Frontal cortex (tissue), 4 donors: ENCODE measurements around the gene RASA3. TPM values are rescaled to one million over a fixed set of nuclear protein-coding genes. Genes with fewer than 3 reads are reported as not detected.

ENCODE experiments used
- DNase-seq, 2 donors: peaks; one replicate each; pipeline ENCODE4 v3.0.0; 2012; ENCODE audit warnings: low spot score in 2 of 2
- FAIRE-seq: peaks from 2 replicates; lab custom pipeline; 2012; peaks lifted over from hg19 to GRCh38; lab: Jason Lieb, UNC
- total RNA-seq: library from RNA; depleted of rRNA; stranded (reverse); fragments of >200 nt; gene quantifications from one replicate; pipeline ENCODE4 v1.2.3, GENCODE V29; 2014
- donor health status: control.
- donor health status: control.
- donor health status: control.

RASA3 gene
- total RNA-seq, 1 donor from 2014 or later = 12.6 TPM

DNA sequence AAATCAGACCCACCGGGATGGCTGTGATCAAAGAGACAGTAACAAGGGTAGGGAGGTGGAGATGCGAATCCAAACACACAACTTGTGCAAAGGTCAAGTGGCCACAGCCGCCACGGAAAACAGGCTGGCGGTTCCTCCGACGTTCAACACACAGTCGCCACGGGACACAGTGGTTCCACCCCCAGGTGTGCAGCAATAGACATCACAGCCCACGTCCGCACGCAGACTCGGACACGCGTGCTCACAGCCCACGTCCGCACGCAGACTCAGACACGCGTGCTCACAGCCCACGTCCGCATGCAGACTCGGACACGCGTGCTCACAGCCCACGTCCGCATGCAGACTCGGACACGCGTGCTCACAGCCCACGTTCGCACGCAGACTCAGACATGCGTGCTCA lies 70.1 kb downstream of the RASA3 start:
- no peak for DNase-seq
- FAIRE-seq = no peak

DNA sequence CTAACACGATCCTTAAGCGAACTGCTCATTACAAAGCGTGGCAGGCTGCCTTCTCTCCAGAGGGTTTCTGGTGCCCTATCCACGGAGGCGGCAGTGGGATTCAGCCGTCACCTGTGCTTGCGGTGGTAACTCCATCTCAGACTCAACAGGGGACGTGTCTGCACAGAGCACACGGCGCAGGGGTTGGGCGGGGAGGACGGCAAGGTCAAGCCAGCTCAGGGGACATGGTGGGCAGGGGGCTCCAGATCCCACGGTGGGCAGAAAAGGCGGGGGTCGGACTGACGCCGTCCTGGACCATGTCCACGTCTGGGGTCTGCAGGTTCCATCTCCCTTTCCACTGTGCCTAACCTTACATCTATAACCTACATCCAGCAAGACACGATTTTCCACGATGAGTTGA lies 70.7 kb downstream of the RASA3 start:
- DNase-seq (no peak), FAIRE-seq (no peak)

DNA sequence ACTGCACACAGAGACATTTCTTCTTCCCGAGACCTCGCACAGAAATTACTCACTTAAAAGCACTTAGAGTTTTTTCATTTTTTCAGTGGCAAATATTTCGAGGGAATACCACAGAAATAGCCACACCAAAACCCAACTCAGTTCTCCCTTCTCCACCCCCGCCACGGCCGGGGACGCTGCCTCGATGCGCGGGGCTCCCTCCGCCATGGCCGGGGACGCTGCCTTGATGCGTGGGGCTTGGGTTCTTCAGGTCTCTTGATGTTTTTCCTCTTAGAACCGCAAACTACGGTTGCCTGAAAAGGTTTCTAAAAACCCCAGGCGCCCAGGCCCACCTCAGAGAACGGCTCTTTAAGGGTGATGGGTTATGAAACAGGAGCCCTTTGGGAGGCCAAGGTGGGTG lies 71.4 kb downstream of the RASA3 start:
- DNase-seq = no peak
- FAIRE-seq = no peak

DNA sequence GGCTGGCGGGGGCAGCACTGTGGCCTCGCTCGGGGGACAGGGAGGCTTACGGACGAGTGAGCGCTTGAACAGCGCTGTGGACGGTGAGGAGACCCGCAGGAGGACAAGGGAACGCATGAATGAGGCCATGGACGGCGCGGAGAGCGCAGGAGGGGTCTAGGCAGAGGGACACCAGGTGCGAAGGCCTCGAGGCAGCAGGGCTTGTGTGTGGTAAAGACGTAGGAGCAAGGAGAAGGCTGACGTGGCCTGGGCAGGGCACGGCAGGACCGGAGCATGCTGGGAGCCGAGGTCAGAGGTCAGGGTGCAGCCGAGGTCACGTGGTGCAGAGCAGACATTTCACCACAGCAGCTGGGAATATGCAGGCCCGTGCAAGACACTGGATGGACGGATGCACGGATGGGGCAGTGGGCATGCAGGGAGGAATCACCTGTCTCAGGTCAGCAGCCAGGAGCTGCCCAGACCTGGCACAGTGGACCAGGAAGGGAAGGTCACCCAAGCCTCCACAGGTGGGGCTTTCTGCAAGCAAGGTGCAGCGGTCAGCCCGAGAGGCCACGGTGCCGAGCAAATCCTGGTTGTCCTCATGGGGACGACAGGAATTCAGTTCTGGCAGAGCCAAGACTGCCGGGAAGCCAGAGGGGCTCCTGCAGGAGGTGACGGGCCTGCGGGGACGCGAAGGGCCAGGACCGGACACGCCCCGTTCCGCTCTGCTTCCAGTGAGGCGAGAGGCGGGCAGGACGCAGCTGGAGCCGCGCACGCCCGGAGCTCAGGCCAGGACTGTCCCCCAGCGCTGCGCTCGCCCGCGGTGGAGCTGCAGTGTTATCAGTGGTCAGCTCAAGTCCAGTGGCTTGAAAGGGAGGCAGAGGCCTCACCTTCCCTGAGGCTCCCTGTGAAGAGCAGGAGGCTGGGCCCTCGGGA lies 72.2 kb downstream of the RASA3 start:
- DNase-seq = no peak
- FAIRE-seq = no peak

DNA sequence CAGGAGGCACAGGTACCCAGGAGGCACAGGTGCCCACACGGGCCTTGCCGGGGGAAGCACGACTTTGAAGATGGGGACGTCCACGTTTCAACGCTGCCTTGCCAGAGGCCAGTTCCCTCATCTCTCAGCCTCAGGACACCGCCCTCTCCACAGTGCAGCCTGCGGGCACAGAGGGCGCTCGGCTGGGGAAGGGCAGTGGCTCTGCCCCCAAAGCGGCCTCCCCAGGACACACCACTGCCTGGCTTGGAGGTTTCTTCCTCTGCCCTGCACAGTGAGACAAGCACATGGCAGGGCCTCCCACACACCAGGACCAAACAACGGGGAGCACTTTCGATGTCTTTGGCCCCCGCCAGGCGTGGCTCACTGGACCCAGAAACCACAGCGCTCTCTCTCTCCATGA lies 73.0 kb downstream of the RASA3 start:
- FAIRE-seq = no peak
- no peak for DNase-seq

DNA sequence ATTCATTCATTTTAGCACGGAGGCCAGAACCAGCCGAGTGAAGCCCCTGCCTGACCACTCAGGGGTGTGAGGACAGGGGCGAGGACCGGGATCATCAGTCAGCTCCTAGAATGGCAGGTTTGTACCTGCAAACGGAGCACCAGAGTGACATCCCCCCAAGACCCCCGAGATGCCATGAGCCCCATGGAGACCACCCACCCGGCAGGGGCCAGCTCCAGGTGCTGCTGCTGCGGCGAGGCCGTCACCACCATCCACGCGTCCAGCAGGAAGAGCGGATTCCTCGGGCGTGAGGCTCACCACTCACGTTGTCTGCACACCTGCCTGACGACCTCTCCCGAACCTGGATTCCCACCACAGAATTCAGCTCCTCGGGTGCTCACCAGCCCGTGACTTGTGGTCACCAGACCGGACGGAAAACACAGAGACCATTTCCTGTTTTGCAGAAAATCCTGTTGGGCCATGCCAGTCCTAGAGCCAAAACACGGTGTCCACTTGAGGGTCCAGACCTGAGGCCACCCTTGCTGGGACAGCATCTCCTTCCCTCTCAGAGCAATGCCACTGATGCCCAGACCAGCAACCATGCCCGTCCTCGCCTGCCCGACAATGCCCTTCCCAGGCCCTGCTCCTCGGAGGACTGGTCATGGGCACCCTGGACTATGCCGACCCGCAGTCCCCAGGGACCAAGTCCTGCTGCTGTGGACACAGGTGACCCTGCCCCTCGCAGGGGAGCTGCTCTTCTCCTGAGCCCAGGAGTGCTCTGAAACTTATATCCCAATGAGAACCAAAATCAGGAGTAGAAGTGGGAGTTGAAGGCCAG lies 74.2 kb downstream of the RASA3 start:
- no peak for FAIRE-seq
- no peak for DNase-seq

DNA sequence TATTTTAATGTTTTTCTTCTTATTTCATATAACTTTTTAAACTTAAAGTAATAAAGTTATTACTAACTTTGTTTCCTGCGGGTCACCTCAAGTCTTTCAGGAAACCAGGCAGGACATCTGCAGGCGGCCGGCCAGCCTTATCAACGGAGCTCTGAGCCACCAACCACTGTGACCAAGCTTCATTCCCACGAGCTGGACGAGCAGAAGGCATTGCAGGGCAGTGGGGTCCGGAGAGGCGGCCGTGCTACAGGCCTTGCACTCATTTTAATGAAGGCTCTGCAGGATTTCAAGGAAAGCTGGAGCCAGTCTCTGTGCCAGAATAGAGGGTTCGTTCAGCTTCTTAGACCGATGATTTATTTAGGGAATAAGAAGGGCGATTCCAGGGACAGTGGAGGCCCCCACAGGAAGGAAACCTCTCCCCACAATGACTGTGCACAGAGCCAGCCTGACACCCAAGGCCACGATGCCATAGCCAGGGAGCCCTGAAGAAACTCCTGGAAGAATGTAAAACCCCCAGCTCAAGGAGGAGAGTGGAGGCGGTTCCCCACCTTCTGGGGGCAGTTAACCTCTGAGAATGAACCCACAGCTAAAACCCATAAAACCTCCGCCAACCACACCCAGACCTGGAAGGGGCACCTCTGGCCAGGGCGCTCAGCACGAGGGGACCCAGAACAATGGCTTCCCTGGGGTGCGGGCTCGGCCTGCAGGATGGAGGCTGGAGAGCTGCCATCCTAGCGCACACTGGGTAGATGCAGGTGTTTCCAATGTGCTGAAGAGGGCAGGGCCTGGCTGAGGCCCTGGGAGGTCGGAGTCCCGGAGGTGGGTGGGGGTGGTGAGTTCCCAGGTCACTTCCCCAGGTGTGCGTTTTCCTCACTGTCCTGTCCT lies 75.0 kb downstream of the RASA3 start:
- FAIRE-seq (no peak), DNase-seq (no peak)

DNA sequence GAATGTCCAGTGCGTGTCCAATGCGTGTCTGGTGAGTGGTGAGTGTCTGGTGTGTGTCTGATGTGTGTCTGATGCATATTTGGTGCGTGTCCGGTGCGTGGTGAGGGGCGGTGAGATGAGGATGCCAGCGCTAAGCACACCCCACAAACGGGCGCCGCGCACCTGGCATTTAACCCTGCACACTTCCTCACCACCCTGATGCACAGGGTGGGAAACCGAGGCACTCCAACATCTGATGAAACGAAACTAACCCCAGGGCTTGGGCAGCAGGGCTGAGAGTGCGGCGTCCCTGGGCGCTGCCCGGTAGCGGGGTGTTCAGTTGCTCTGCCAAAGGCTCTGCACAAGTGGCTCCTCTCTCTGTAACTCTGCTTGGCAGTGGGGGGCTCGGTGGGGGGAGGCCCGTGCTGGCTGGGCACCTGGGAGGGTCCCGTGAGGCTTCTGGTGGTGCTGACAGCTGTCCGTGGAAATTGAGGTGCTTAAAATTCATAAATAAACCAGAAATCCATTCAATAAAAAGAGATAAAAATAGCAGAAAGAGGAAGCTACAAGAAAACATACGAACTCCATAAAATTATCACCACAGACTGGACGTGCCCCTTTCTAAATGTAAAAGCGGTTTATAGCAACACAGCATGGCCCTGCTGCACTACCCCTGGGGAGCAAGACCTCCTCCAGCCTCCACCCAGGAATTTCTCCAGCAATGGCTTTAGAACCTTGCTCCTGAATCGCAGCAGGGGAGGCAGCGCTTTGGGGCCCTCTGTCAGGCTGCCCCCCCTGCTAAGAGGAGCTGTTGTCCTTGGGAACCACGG lies 76.0 kb downstream of the RASA3 start:
- DNase-seq (no peak), FAIRE-seq (no peak)

DNA sequence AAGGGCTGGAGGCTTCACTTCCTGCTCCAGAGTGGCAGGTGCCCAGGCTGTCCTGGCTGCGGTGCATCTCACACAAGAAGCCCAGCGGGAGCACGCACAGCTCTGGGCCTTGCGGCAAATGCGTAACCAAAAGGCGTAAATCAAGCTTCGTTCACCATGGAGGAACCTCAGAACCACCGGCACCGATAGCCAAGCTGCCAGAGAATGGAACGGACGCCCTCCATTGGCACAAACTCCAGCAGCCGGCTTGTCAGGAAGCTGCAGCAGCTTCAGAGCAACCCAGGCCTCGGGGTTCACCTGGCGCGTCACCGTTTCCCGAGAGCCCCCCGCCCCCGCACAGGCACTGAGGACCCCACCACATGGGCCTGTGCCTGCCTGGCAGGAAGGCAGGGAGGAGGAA lies 76.7 kb downstream of the RASA3 start:
- FAIRE-seq = no peak
- no peak for DNase-seq

DNA sequence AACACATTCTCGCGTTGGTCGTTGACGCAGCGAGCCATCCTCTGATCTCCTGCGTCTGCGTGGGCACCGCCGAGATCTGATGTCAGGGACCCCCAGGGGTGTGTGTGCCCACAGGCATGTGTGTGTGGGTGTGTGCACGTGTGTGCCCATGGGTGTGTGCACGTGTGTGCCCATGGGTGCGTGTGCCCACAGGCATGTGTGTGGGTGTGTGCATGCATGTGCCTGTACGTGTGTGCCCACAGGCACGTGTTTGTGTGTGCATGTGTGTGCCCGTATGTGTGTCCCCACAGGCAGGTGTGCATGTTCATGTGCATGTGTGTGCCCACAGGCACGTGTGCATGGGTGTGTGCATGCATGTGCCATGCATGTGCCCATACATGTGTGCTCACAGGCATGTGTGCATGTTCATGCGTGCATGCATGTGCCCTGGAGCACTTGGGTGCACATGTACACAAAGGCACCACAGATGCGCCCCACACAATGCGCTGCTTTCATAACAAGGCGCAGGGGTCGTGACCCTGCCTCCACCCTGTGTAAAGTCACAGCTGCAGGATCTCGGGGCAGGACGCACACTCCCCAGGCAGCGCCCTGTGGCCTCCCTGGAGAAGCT lies 77.5 kb downstream of the RASA3 start:
- FAIRE-seq (no peak), DNase-seq (no peak)

DNA sequence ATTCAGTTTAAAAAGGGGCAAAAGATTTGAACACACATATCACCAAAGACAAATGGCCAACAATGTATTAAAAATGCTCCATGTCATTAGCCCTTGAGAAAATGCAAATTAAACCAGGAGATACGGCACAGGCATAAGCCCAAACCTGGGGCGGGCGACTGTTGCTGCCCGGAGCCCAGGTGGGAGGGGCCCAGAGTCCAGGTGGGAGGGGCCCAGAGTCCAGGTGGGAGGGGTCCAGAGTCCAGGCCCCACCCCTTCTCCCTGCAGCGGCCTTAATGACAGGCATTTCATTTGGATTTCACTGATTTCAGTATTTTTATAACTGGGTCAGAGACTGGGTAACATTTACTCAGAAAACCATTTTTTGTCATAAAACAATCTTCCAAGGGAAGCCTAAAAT lies 78.2 kb downstream of the RASA3 start:
- DNase-seq (no peak), FAIRE-seq (no peak)

DNA sequence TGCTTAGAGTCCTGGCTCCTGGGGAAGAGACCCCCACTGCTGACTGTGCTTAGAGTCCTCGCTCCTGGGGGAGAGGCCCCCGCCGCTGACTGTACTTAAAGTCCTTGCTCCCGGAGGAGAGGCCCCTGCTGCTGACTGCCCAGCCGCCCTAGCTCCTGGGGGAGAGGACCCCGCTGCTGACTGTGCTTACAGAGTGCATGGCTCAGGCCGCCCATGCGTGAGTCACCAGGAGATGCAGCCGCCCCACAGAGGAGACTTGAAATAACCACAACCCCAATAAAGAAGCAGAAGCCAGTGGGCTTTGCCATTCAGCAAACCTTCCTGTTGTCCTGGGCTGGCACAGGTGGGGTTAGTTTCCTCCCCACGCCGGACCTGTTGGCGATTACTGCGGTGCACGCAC lies 79.4 kb downstream of the RASA3 start:
- no peak for DNase-seq
- FAIRE-seq = no peak

DNA sequence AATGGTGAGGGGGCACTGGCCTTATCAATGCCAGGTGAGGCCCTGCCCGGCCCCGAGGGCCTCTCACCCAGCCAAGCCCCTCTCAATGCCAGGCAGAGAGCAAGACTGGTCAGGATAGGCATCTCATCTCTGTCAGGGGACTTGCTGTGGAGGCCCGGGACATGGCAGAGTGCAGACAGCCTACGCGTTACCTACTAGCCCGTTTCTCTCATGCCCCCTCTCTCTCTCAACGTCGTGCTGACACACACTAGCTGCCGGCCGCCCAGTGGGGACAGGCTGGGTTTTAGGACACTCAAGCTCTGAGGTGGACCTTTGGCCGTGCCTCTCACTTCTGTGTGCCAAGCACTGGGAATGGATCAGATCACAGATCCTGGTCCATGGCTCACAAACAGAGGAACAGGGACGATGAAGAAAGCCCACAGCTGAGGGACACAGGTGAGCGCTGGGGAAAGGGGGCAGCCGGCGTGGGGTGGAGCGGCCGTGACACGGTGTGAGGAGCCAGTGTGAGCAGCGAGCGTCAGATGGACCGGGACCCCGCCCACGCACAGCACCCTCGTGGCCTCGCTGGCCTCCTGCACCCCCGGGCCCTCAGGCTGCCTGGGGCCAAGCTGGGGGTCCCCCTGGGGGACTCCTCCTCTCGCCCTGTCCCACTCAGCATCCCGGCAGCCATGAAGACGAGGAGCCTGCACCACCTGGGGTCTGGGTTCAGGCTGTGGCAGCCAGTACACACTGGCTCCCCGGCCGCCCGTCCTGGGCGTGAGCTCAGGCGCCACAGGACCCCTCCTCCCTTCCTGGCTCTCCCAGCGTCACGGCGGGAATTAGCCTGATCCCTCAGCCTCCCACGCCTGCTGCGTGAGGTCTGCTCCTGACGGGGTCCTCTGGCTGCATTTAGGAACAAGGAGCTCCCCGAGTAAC lies 81.6 kb downstream of the RASA3 start:
- FAIRE-seq = no peak
- DNase-seq = no peak

DNA sequence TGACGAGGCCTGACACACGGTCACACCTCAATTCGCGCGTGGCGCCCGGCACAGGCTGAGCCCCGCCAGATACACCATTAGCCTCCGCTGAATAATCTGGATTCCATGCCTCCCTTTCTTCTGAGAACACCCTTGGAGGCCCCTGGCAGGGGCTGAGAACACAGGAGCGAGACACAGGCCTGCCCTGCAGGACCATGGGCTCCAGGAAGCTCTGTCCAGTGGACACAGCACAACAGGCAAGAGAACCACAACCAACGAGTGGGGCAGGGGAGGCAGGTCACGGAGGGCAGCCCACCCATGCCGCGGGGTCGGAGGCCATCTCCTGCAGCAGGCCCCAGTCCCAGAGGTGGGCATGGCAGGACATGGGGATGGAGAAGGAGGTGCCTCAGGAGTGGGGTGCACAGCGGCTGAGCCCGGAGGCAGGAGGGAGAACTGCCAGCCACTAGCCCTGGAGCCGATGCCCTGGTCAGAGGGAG lies 82.8 kb downstream of the RASA3 start:
- FAIRE-seq (no peak), DNase-seq (no peak)

DNA sequence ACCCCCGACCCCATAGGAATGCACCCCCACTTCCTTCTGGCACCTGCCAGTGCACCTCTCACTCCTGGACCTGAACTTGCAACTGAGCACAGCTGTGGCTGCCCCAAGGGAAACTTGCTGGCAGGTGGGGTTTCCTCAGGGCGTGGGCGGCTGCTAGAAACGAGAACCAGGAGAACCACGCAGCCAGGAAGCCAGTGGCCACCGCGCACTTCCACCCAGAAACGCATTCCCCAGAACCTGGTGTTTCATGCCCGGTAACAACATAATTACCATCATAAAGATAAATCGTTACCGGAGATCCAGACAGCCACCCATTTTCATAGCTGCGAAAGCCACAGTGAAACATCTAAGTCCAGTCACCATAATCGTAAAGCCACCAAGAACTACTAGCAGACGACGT lies 83.4 kb downstream of the RASA3 start:
- DNase-seq (no peak), FAIRE-seq (no peak)

DNA sequence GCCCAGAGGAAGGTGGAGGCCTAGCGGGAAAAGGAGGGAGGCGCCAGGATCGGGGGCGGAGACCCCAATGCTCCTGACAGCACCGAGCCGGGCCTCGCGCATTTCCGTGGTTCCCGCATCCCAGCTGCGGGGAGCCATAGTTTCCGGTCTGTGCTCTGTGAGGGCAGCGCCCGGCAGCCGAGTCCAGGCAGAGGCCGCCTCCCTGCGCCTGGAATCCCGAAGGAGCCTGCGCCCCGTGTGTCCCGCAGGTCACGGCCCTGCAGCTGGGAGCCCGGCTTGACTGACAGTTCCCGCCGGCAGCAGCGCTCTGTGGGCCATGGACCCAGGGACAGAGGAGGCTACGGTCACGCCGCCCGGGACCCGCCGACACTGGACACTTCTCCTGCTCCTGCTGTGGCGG lies 84.0 kb downstream of the RASA3 start:
- FAIRE-seq (no peak), DNase-seq (no peak)

DNA sequence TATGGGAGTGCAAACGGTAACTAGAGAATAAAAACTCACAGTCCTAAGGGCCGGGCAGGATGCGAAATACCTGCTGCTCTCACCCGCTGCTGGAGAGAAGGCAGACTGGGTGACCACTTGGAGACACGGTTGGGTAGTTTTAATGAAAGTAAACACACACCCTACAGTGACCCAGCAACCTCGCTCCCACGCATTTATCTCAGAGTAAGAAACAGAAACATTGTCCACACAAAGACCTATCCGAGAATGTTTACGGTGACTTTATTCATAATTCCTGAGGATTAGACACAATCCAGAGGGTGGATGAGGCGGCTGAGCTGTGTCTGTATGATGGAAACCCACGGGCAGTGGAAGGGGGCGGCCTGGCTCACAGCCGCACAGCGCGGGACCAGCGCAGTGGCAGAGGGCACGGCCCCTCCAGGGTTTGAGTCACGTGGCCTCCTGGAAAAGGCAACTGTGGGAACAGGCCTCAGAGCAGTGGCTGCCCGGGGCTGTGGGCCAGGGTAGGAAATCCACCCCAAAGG lies 85.0 kb downstream of the RASA3 start:
- FAIRE-seq (no peak), DNase-seq (no peak)
